Hippocampal formation (tissue), 2 donors: ENCODE measurements around the gene SLC1A3.
"Not testable (repeated sequence)": the region's sequence is repeated elsewhere in the genome, so short reads cannot be mapped to it uniquely, and the experiment has no call there.

ENCODE experiments used
- DNase-seq, 2 donors: peaks; one replicate each; lab custom pipeline; 2025; lab: John Stamatoyannopoulos, UW

Gene SLC1A3

DNA sequence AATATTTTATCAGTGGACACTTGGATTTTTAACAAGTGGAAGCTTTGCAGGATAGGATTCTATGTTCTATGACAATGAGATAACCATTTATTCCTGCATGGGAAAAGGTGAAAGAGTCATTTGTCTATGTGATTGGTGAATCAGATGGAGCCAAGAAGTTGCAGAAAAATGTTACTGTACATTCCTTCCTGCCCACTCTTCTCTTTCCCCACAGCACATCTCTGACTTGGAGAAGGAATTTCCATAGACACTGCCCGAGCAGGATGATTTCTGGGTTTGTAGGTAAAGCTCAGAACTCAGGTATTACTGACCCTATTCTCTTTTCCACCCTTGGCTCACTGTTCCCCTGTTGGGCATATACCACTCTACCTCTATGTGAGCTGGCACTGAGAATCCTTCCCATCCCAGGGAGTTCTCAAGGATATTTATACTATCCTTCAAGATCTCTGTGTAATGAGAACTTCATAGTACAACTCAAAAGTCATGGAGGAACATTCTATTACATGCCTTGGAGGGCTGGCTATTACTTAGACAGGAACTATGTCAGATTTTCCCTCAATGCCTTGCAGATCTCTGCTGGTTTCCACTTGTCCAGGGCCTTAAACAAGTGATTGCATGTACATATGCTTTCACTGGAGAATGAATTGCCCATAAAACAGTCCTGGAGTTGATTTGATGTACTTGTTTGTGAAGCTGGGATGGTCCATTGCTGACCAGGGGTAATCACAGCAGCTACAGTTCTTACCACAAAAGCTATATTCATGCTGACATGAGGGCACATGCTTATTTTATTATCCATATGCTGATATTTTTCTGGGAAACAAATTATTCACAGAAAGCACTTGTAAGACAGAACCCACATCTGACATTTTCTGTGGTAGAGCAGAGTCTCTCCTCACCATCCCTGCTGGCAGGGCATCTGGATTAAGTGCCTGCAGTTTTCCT lies 24.1 kb downstream of the SLC1A3 start:
- DNase-seq, result no peak

- DNase-seq, result no peak
Measured at GRCh38 chr5:36631154-36631553, 24.7 kb downstream of the SLC1A3 start.

DNA sequence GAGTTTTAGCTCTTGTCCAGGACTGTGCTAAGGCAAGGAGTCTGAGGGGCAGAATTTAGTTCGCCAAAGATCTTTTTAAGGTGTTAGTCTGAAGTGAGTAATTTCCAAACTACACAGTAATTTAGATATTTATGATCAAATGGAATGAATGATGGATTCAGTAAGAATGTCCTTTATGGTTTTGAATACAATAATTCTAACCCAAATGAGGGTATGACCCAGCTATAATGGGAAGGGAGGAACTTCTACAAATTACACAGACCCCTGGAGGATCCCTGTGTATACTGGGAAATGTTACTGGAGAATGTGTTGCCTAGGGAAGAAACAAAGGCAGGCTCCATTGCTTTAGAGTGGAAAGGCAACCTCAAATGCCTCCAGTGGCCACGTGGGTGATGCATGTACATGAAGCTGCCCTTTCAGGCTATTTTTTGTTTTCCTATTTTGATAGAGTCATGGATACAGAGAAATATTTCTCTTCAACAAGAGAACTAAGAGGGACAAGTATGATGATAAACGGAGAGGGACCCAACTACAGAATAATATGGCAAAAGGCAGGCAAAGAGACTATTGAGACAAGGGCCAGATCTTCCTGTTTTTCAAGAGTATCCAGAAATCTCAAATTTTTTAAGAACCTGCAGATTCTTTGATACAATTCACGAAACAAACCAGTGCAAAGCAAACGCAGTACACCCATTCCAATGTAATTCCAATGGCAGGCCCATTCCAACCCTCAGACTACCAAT lies 25.4 kb downstream of the SLC1A3 start:
- DNase-seq, result no peak

- no peak for DNase-seq
Measured at GRCh38 chr5:36632363-36632664, 25.9 kb downstream of the SLC1A3 start.

- no peak for DNase-seq
Measured at GRCh38 chr5:36635721-36636390, 29.4 kb downstream of the SLC1A3 start.

DNA sequence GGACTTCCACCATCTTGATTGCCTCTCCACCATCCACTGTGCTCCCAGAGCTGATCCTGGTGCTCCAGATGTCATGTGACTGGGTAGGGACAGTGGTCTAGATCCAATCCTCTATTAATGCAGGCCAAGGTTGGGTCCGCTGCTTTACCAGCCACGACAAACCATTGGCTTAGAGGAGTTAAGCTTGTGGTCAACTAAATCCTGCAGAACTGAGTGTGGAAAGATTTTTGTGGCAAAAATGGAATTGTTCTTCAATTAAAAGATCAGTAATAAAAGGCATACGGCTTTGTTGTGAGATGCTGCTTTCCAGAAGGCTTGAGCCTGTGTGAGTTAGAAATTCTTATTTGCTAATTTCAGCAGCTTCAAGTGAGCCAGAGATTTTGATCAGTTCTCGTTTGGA lies 30.7 kb downstream of the SLC1A3 start:
- DNase-seq, result no peak

GRCh38 chr5:36637516-36637915 lies 31.1 kb downstream of the SLC1A3 start:
- no peak for DNase-seq

- no peak for DNase-seq
Measured at GRCh38 chr5:36638056-36638455, 31.6 kb downstream of the SLC1A3 start.

DNA sequence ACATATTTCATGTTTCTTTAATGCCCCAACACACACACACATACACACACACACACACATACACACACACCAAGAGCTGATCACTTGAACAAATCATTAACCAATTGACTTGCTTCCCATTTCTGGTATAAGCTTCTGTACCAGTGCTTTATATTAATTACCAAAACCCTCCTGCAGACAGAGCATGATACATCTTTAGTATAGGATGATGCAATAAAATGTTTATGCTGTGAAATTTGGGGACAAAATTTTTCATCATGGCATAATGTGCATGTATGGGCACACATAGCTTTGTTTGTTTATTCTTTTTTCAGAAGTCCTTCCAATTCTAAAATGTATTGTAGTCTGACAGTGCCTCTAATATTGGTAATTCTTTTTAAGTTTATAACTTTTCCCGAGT lies 34.5 kb downstream of the SLC1A3 start:
- no peak for DNase-seq

DNA sequence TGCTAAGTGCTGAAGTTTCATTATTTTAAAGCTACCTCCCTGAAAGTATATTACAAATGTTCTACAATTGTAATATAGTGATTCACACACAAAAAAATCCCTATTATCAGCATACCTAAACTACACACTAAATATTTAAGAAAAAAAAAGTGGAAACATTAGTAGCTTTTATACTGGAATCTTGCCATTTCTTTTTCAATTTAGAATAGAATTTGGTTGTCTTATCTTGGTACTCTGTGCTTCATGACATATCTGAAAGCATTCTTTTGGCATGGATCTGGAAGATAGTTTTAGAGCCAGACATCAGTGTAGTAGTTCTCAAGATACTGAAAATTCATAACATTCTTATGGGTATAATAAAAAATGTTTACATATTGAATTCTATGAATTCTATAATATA lies 35.0 kb downstream of the SLC1A3 start:
- DNase-seq, result no peak

DNA sequence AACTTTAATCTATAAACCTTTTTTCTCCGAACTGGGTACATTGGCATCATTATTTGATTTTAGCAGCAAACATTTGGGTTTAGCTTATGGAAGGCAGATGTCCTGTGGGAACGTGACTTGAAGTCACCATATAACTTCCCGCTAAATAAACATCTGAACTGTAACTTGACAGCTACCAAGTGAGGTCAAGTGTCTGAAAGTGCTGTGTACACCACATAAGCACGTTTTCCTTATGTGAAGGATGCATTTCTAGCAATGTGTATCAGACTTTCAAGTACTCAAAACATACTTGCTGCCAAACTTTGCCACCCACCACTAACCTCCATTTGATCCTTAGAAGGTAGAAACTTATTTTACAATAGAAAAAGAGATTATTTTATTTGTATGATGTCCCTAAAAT lies 35.7 kb downstream of the SLC1A3 start:
- DNase-seq, result no peak

GRCh38 chr5:36643162-36643561 lies 36.8 kb downstream of the SLC1A3 start:
- no peak for DNase-seq

DNA sequence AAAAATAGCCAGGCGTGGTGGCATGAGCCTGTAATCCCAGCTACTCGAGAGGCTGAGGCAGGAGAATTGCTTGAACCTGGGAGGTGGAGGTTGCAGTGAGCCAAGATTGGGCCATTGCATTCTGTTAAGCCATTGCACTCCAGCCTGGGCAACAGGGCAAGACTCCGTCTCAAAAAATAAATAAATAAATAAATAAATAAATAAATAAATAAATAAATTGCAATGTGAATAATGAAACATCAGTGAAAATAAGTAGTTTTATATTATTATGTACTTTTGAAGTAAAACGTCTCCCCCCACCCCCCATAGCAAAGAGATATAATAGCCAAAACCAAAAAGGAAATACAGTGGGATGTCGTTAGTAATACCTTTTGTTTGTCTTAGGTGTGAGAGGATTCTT lies 37.4 kb downstream of the SLC1A3 start:
- not testable (repeated sequence) for DNase-seq

DNA sequence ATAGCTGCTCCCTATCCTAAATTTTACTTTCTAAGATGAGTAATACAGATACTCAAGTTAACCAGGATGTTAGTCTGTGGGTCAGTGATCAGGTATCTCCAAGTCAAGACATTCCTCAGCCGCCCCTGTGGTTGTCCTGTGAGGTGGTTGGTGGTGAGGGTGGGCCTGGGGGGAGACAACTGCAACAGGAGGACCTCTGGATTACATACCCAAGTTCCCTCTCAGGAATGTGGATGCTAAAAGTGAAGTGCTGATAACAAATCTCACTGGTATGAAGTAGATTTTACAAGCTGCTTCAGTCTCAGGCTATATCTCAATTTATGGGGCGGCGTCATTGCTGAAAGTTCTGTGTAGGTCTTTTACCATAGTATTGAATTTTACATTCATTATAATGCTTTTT lies 38.3 kb downstream of the SLC1A3 start:
- DNase-seq, result no peak

DNA sequence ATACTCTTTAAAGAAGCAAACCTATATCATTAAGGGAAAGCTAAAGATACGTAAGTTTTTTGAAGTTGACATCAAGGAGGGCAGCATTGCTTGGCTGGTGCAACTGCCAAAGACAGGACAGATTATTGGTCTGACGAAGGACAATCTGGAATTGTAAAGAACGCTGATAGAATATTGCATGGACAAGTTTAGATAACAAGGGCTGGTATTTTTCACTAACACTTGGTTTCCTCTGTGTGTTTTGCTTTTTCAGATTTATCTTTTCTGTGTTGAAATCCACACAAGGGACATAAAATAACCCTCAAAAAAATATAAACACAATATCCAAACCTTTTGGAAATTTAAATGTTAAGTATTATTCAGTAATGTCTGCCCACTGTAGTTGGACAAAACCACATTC lies 39.7 kb downstream of the SLC1A3 start:
- no peak for DNase-seq

DNA sequence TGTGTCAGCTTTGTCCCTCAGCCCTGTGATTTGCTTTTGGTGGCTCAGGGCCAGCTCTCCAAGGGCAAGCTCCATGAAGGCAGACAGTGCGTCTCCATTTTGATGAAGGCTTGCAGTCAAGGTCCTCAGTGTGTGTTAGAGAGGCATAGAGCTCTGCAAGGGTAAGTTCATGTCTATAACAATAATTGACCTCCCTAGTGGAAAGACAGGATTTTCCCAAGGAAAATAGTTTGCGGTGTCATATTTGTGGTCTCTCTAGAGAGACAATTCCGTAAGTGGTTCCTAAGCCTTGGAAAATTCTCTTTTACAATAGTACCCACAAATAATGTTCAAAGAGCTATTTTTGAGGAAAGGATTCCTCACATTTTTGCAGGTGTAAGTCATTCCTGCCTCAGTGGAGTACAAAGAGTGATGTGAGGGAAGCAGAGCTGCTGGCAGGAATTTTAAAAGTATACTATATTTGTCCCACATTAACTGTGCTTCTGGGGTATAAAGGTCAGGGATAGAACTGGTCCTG lies 40.2 kb downstream of the SLC1A3 start:
- DNase-seq, result no peak

DNA sequence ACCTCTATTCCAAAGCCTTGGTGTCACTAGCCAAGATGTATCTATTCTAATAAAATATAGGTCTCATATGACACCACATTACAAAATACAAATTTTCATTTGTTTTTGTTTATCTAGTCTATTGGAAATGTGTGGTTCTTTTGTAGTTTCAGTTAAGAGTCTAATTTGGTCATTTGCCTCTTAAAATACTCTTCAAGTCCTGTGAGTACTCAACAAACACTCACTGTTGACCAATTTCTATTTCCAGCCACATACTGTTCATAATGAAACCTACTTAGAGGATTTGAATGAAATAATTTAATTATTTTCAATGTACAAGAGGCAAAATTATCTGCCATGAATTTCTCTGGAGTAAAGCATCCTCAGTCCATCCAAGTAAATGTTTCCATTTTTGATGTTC lies 40.6 kb downstream of the SLC1A3 start:
- DNase-seq, result no peak

DNA sequence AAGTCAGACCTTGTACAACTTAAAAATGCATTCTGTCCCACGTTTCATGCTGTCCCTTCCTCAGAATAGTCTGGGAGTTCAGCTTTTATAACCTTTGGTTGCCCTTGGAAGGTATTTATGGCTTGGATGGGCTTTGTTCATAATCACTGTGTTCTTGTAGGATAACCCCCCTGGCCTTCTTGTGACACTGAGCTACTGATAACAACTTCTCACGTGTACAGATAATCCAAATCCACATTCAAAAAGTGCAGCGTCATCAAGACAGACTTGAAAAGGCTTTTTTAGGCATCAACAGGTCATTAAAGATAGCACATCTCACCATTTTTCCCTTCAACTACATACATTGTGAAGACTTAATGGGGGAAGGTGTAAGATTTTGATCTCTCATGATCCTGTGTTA lies 42.0 kb downstream of the SLC1A3 start:
- DNase-seq, result no peak

GRCh38 chr5:36651761-36652685 lies 45.6 kb downstream of the SLC1A3 start:
- peak in 1 of 2 donors; percentile 14 for DNase-seq

DNA sequence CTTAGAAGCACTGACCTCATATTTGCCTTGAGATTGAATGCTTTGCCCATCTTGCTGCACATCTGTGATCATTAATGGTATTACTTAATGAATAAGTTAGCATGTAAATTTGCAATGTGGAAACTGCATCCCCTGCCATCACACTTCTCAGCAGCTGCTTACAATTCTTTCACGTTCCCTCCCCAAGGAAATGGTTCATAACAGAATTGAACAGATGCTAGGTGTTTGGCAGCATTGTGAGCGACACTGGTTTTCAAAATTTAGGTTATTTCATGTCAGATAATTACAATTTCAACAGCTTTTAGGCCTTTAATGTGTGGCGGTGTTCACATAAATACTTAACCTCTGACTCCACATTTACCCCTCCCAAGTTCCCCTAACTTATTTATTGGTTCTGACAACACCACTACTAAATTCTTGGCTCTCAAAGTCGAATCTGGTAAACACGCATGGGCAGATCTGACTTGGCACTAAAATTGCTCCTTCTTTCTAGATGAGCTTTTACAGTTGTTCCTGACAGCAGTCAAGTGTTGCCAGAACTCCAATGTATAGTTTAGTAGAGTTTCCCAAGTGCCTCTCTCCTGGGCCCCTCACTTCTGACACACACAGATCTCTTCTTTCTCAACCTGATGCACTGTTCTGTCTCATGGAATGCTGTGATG lies 46.8 kb downstream of the SLC1A3 start:
- DNase-seq, result no peak

- no peak for DNase-seq
Measured at GRCh38 chr5:36654564-36654963, 48.2 kb downstream of the SLC1A3 start.
